PC-9 (cell line): ENCODE results near the gene OR52I1.

ENCODE experiments used
- EZH2 ChIP-seq: fragments of 200-600 bp; sonication (generic); IDR thresholded peaks from 2 replicates; pipeline ENCODE4 v1.8.0; 2017; ENCODE audit warnings: antibody characterized with exemption, low read depth
- TF ChIP-seq, protein P1 (sequence below): fragments of 200-600 bp; sonication (generic); conservative IDR thresholded peaks from 2 replicates; pipeline ENCODE4 v1.6.1; 2017; ENCODE audit warnings: mixed run types, antibody characterized with exemption, mild to moderate bottlenecking, moderate library complexity

- TF ChIP-seq, protein P1, sequence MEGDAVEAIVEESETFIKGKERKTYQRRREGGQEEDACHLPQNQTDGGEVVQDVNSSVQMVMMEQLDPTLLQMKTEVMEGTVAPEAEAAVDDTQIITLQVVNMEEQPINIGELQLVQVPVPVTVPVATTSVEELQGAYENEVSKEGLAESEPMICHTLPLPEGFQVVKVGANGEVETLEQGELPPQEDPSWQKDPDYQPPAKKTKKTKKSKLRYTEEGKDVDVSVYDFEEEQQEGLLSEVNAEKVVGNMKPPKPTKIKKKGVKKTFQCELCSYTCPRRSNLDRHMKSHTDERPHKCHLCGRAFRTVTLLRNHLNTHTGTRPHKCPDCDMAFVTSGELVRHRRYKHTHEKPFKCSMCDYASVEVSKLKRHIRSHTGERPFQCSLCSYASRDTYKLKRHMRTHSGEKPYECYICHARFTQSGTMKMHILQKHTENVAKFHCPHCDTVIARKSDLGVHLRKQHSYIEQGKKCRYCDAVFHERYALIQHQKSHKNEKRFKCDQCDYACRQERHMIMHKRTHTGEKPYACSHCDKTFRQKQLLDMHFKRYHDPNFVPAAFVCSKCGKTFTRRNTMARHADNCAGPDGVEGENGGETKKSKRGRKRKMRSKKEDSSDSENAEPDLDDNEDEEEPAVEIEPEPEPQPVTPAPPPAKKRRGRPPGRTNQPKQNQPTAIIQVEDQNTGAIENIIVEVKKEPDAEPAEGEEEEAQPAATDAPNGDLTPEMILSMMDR = no peak
- TF ChIP-seq EZH2 = no peak
Measured at GRCh38 chr11:4544891-4545290, 48.9 kb upstream of the OR52I1 start, which contains the start of gene OR52M1.
